H1 (cell line): Measurements from ENCODE around the gene TMEM144. TPM values are rescaled to one million over a fixed set of nuclear protein-coding genes. Genes with fewer than 3 reads are reported as not detected.

Experiments used
- CTCF ChIA-PET: fragments of 300-600 bp; sonication (Branson Sonifier 250); formaldehyde crosslinking; loops from one replicate; lab custom pipeline; 2021; ENCODE audit not compliant: partially characterized antibody; lab: Charles Lee
- POLR2A ChIA-PET: fragments of 300-600 bp; sonication (Branson Sonifier 250); formaldehyde crosslinking; loops from one replicate; lab custom pipeline; 2021; ENCODE audit warnings: inconsistent platforms; ENCODE audit not compliant: partially characterized antibody; lab: Charles Lee
- DNase-seq, 2 experiments: peaks; one replicate each; pipeline versions ENCODE4 v3.0.0 to v3.0.0-alpha.2; 2010 to 2022; ENCODE audit warnings: low spot score in 2 of 2, low read depth in 1 of 2, mixed read lengths in 1 of 2
- FAIRE-seq: peaks from 2 replicates; lab custom pipeline; 2011; peaks lifted over from hg19 to GRCh38; lab: Jason Lieb, UNC
- H2AFZ ChIP-seq: 2 replicates; pipeline ENCODE4 v1.8.1; 2012; ENCODE audit warnings: low read length, inconsistent platforms
- H2AK5ac ChIP-seq: 2 replicates; pipeline ENCODE4 v1.6.1; 2013; ENCODE audit warnings: low read depth, low read length
- H2BK120ac ChIP-seq: replicated peaks from 2 replicates; pipeline ENCODE3; 2013; ENCODE audit warnings: low read depth, low read length, inconsistent platforms
- H2BK12ac ChIP-seq: 2 replicates; pipeline ENCODE4 v1.6.1; 2013; ENCODE audit warnings: low read depth, low read length
- H2BK15ac ChIP-seq: 2 replicates; pipeline ENCODE4 v1.6.1; 2013; ENCODE audit warnings: low read length
- H2BK20ac ChIP-seq: 2 replicates; pipeline ENCODE4 v1.6.1; 2013; ENCODE audit warnings: low read length
- H2BK5ac ChIP-seq: 2 replicates; pipeline ENCODE4 v1.6.1; 2013; ENCODE audit warnings: low read depth, low read length
- H3K14ac ChIP-seq: 2 replicates; pipeline ENCODE4 v1.6.1; 2013; ENCODE audit warnings: inconsistent platforms; ENCODE audit not compliant: insufficient read length
- H3K18ac ChIP-seq: 2 replicates; pipeline ENCODE4 v1.6.1; 2013; ENCODE audit warnings: low read length; ENCODE audit errors: extremely low read depth
- H3K23ac ChIP-seq: 2 replicates; pipeline ENCODE4 v1.6.1; 2013; ENCODE audit warnings: inconsistent platforms; ENCODE audit not compliant: insufficient read length
- H3K23me2 ChIP-seq: 2 replicates; pipeline ENCODE4 v1.6.1; 2013; ENCODE audit warnings: low read depth, low read length
- H3K27ac ChIP-seq: 2 replicates; pipeline ENCODE4 v1.6.1; 2011; ENCODE audit warnings: low read depth, low read length, inconsistent platforms
- H3K27me3 ChIP-seq, 4 experiments: replicated peaks in 1 of 4; 1 replicate in 1 of 4; 2 replicates in 3 of 4; pipeline versions ENCODE4 v1.6.1 to v1.8.1; 2011 to 2013; ENCODE audit warnings: low read length in 3 of 4, mild to moderate bottlenecking in 3 of 4, inconsistent platforms in 2 of 4, mixed read lengths in 2 of 4, moderate library complexity in 1 of 4; ENCODE audit not compliant: control insufficient read depth in 3 of 4, insufficient read depth in 3 of 4; ENCODE audit errors: extremely low read depth in 1 of 4
- H3K36me3 ChIP-seq, 4 experiments: 2 replicates each; pipeline versions ENCODE4 v1.6.1 to v1.8.1; 2011 to 2013; ENCODE audit warnings: mild to moderate bottlenecking in 4 of 4, low read length in 3 of 4, moderate library complexity in 2 of 4, control low read depth in 1 of 4, inconsistent platforms in 1 of 4; ENCODE audit not compliant: insufficient read depth in 4 of 4, control insufficient read depth in 2 of 4
- H3K4ac ChIP-seq: replicated peaks from 2 replicates; pipeline ENCODE3; 2013; ENCODE audit warnings: low read length, low read depth, mixed read lengths, inconsistent platforms; ENCODE audit not compliant: insufficient read length
- H3K4me1 ChIP-seq, 4 experiments: replicated peaks in 1 of 4; 1 replicate in 1 of 4; 2 replicates in 3 of 4; pipeline versions ENCODE4 v1.6.1 to v1.8.1; 2011 to 2013; ENCODE audit warnings: low read length in 3 of 4, inconsistent platforms in 2 of 4, mixed read lengths in 1 of 4; ENCODE audit not compliant: insufficient read depth in 4 of 4, control insufficient read depth in 3 of 4
- H3K4me2 ChIP-seq, 2 experiments: 2 replicates each; pipeline versions ENCODE4 v1.6.1 to v1.8.1; 2011 to 2013; ENCODE audit warnings: low read depth in 2 of 2, low read length in 2 of 2, control low read depth in 1 of 2, inconsistent platforms in 1 of 2, mild to moderate bottlenecking in 1 of 2; ENCODE audit not compliant: insufficient read depth in 1 of 2
- H3K4me3 ChIP-seq, 4 experiments: fragments of 200-600, 300-600 bp in 1 of 4; sonication (generic), shearing (Covaris generic), sonication (Bioruptor Twin) in 1 of 4; 2 replicates each; pipeline versions ENCODE4 v1.5.1 to v1.8.1; 2011 to 2016; ENCODE audit warnings: low read length in 4 of 4, low read depth in 3 of 4, control low read depth in 2 of 4, inconsistent platforms in 2 of 4, mild to moderate bottlenecking in 2 of 4, mixed read lengths in 1 of 4, moderate library complexity in 1 of 4; ENCODE audit not compliant: insufficient read depth in 2 of 4; ENCODE audit errors: extremely low read depth in 1 of 4
- H3K56ac ChIP-seq: replicated peaks from 2 replicates; pipeline ENCODE3; 2013; ENCODE audit warnings: low read depth, mild to moderate bottlenecking, mixed read lengths, low read length, inconsistent platforms; ENCODE audit not compliant: insufficient read length
- H3K79me1 ChIP-seq: 2 replicates; pipeline ENCODE4 v1.6.1; 2013; ENCODE audit warnings: low read depth, low read length, control low read depth
- H3K79me2 ChIP-seq, 2 experiments: 2 replicates each; pipeline versions ENCODE4 v1.6.1 to v1.8.1; 2012 to 2013; ENCODE audit warnings: low read length in 2 of 2, mild to moderate bottlenecking in 2 of 2, inconsistent platforms in 1 of 2; ENCODE audit not compliant: insufficient read depth in 2 of 2, control insufficient read depth in 1 of 2
- H3K9ac ChIP-seq, 4 experiments: replicated peaks in 1 of 4; 1 replicate in 1 of 4; 2 replicates in 3 of 4; pipeline versions ENCODE4 v1.6.1 to v1.8.1; 2011 to 2013; ENCODE audit warnings: low read depth in 3 of 4, low read length in 3 of 4, control low read depth in 2 of 4, mild to moderate bottlenecking in 2 of 4, moderate library complexity in 2 of 4, inconsistent platforms in 1 of 4; ENCODE audit errors: extremely low read depth in 1 of 4
- H3K9me3 ChIP-seq, 2 experiments: 2 replicates each; pipeline versions ENCODE4 v1.6.1 to v1.8.1; 2012 to 2013; ENCODE audit warnings: mild to moderate bottlenecking in 2 of 2, moderate library complexity in 2 of 2, control low read depth in 1 of 2, inconsistent platforms in 1 of 2, low read depth in 1 of 2, low read length in 1 of 2, mixed read lengths in 1 of 2; ENCODE audit not compliant: insufficient read depth in 2 of 2
- H4K20me1 ChIP-seq, 2 experiments: replicated peaks in 1 of 2; 2 replicates each; pipeline versions ENCODE3 to v1.8.1; 2011 to 2013; ENCODE audit warnings: inconsistent platforms in 2 of 2, low read length in 2 of 2, mild to moderate bottlenecking in 1 of 2; ENCODE audit not compliant: insufficient read depth in 2 of 2, control insufficient read depth in 1 of 2
- H4K5ac ChIP-seq: 2 replicates; pipeline ENCODE4 v1.6.1; 2013; ENCODE audit warnings: low read length, low read depth, mixed read lengths, inconsistent platforms; ENCODE audit not compliant: insufficient read length
- H4K8ac ChIP-seq: 2 replicates; pipeline ENCODE4 v1.8.0; 2013; ENCODE audit warnings: mild to moderate bottlenecking, moderate library complexity, low read length, inconsistent platforms; ENCODE audit not compliant: insufficient read depth; ENCODE audit errors: extremely low read depth
- H4K91ac ChIP-seq: replicated peaks from 2 replicates; pipeline ENCODE3; 2013; ENCODE audit warnings: low read length, mixed read lengths, inconsistent platforms; ENCODE audit not compliant: insufficient read length
- CHD1 ChIP-seq: IDR thresholded peaks from 2 replicates; pipeline ENCODE4 v1.6.1; 2012; ENCODE audit warnings: low read depth, low read length, improper control_type of control experiment
- CTCF ChIP-seq, 3 experiments: IDR thresholded peaks; 1 replicate in 2 of 3; 2 replicates in 1 of 3; pipeline versions ENCODE4 v1.5.1 to v1.6.1; 2011; ENCODE audit warnings: low read length in 3 of 3, mild to moderate bottlenecking in 3 of 3, inconsistent platforms in 2 of 3, low read depth in 1 of 3, moderate library complexity in 1 of 3; ENCODE audit not compliant: insufficient read depth in 1 of 3; ENCODE audit errors: control extremely low read depth in 1 of 3
- GABPA ChIP-seq: IDR thresholded peaks from 2 replicates; pipeline ENCODE4 v1.6.1; 2011; ENCODE audit warnings: mild to moderate bottlenecking, low read length, moderate library complexity, borderline replicate concordance; ENCODE audit not compliant: insufficient read depth
- HDAC2 ChIP-seq, 2 experiments: fragments of 300-600 bp in 1 of 2; sonication (generic) in 1 of 2; IDR thresholded peaks; 2 replicates each; pipeline ENCODE4 v1.6.1; 2011 to 2012; ENCODE audit warnings: low read depth in 2 of 2, low read length in 2 of 2, mild to moderate bottlenecking in 2 of 2, moderate library complexity in 2 of 2, borderline replicate concordance in 1 of 2, inconsistent platforms in 1 of 2
- SIN3A ChIP-seq, 2 experiments: IDR thresholded peaks in 1 of 2; conservative IDR thresholded peaks in 1 of 2; 2 replicates each; pipeline ENCODE4 v1.6.1; 2011 to 2012; ENCODE audit warnings: low read length in 2 of 2, improper control_type of control experiment in 1 of 2, low read depth in 1 of 2, mild to moderate bottlenecking in 1 of 2
- SP4 ChIP-seq: IDR thresholded peaks from 2 replicates; pipeline ENCODE4 v1.6.1; 2012; ENCODE audit warnings: low read length, inconsistent platforms
- TBP ChIP-seq: IDR thresholded peaks from 2 replicates; pipeline ENCODE4 v1.6.1; 2011; ENCODE audit warnings: low read depth, low read length, improper control_type of control experiment
- WGBS, 2 experiments: shearing (Covaris generic) in 1 of 2; methylation state at CpG; one replicate each; pipeline versions ENCODE4 v1.1.6 to v1.1.7; 2013 to 2015; ENCODE audit warnings: low lambda C conversion rate in 2 of 2, mixed read lengths in 2 of 2, inconsistent platforms in 1 of 2, low coverage in 1 of 2, missing lambda C conversion rate in 1 of 2; ENCODE audit not compliant: insufficient replicate concordance in 2 of 2, insufficient coverage in 1 of 2, insufficient read length in 1 of 2; ENCODE audit errors: extremely low coverage in 1 of 2, missing lambda C conversion rate in 1 of 2; 5-methylcytosine and 5-hydroxymethylcytosine counted together
- polyA plus RNA-seq, 7 experiments: library from polyadenylated mRNA; depleted of rRNA in 3 of 7; stranded (reverse) in 5 of 7; unstranded in 2 of 7; fragments of >200 nt in 5 of 7; fragments of 200-250 nt in 2 of 7; gene quantifications; 1 replicate in 5 of 7; 2 replicates in 1 of 7; 4 replicates in 1 of 7; pipeline versions ENCODE4 v1.2.1 to v1.2.3, GENCODE V29; 2011 to 2013; ENCODE audit warnings: missing spikeins in 2 of 7, mixed read lengths in 2 of 7
- total RNA-seq: library from RNA; stranded (reverse); fragmentation: NEBNext Ultra II Directional; extraction: Animal tissue kit (Norgen Biotek cat#: 25700); gene quantifications from 2 replicates; pipeline ENCODE4 v1.2.1, GENCODE V29; 2021

Gene TMEM144
- total and polyA plus RNA-seq, 2 of the 8 experiments (the other 6 are each of a cell fraction or from before 2014, with no cell fraction given) = 1.9 to 2.6 TPM

GRCh38 chr4:158162631-158163030, 47.7 kb upstream of the TMEM144 start:
- no peak for DNase-seq
- H3K4ac ChIP-seq = no peak overlapping the region
- no peak overlapping the region for H3K18ac ChIP-seq
- H2BK20ac ChIP-seq = no peak overlapping the region
- H2BK5ac ChIP-seq = no peak overlapping the region
- no peaks in the 10 kb centered on the region for H3K79me2 ChIP-seq
- 96% methylated on average over 5 of the region's 5 CpGs; no CpG with 5 or more reads in 1 of the 2 experiments for WGBS, 2 experiments
- no peak overlapping the region for H3K14ac ChIP-seq
- H3K4me2 ChIP-seq = no peak overlapping the region
- H2BK15ac ChIP-seq = no peak overlapping the region
- TF ChIP-seq GABPA (no peak), HDAC2 (IDR thresholded peaks at IDR 0.05; ENCODE audit: borderline replicate concordance in 1 of 2, low read depth in 2 of 2, low read length in 2 of 2) (no peak), SP4 (no peak), CTCF (IDR thresholded peaks at IDR 0.05; ENCODE audit: control extremely low read depth in 1 of 3, insufficient read depth in 1 of 3, low read depth in 1 of 3, low read length in 3 of 3) (no peak), CHD1 (no peak), TBP (no peak), SIN3A (conservative IDR thresholded peaks at IDR 0.05 in 1 of 2, IDR thresholded peaks at IDR 0.05 in 1 of 2; ENCODE audit: low read depth in 1 of 2, low read length in 2 of 2) (no peak)
- no peak overlapping the region for H3K56ac ChIP-seq
- H3K23me2 ChIP-seq = no peaks in the 10 kb centered on the region
- no peak overlapping the region for H2AK5ac ChIP-seq
- no peaks in the 10 kb centered on the region for H3K79me1 ChIP-seq
- no peak overlapping the region for H4K8ac ChIP-seq
- ChIA-PET POLR2A (no interaction called here), CTCF (interaction anchor here (1.1 to 5.4 kb wide), 2 partner anchors 9 to 11 kb away, joined by 5 to 23 read pairs; partner anchors contain the start of gene GASK1B)
- H3K4me1 ChIP-seq = no peaks in the 10 kb centered on the region
- H3K27me3 ChIP-seq = no peaks in the 10 kb centered on the region
- no peak overlapping the region for H2AFZ ChIP-seq
- no peak overlapping the region for H3K9ac ChIP-seq
- H4K91ac ChIP-seq = no peak overlapping the region
- no peak overlapping the region for H2BK12ac ChIP-seq
- no peaks in the 10 kb centered on the region for H3K36me3 ChIP-seq
- no peak overlapping the region for H3K4me3 ChIP-seq
- FAIRE-seq = no peak
- H3K27ac ChIP-seq = no peak overlapping the region
- no peak overlapping the region for H4K5ac ChIP-seq
- H2BK120ac ChIP-seq = no peak overlapping the region
- H3K23ac ChIP-seq = no peak overlapping the region
- no peaks in the 10 kb centered on the region for H3K9me3 ChIP-seq
- no peaks in the 10 kb centered on the region for H4K20me1 ChIP-seq
